CD4-positive, alpha-beta memory T cell (primary cell): ENCODE results near the gene TOGARAM2. TPM values are rescaled to one million over a fixed set of nuclear protein-coding genes. Genes with fewer than 3 reads are reported as not detected.

ENCODE experiments used
- CTCF ChIA-PET: fragments of 350-600 bp; sonication (Branson Sonifier 250); formaldehyde crosslinking; loops from one replicate; lab custom pipeline; 2021; ENCODE audit warnings: inconsistent platforms; ENCODE audit not compliant: partially characterized antibody; lab: Charles Lee
- POLR2A ChIA-PET: fragments of 350-600 bp; sonication (Branson Sonifier 250); formaldehyde crosslinking; loops from one replicate; lab custom pipeline; 2021; ENCODE audit not compliant: partially characterized antibody; lab: Charles Lee
- DNase-seq, 5 donors: peaks; one replicate each; pipeline versions ENCODE4 v3.0.0 to v3.0.0-alpha.2; 2020 to 2022; ENCODE audit warnings: mixed read lengths in 1 of 5
- H3K27ac ChIP-seq: one replicate; pipeline ENCODE4 v1.7.0; 2013; ENCODE audit warnings: low read depth, low read length
- H3K27me3 ChIP-seq: 2 replicates; pipeline ENCODE4 v1.7.0; 2013; ENCODE audit warnings: mild to moderate bottlenecking, low read length, moderate library complexity; ENCODE audit not compliant: insufficient read depth
- H3K36me3 ChIP-seq: 2 replicates; pipeline ENCODE4 v1.7.0; 2013; ENCODE audit warnings: mild to moderate bottlenecking, low read length, moderate library complexity; ENCODE audit not compliant: insufficient read depth
- H3K4me1 ChIP-seq: 2 replicates; pipeline ENCODE4 v1.7.0; 2013; ENCODE audit warnings: mild to moderate bottlenecking, low read length, moderate library complexity; ENCODE audit not compliant: insufficient read depth
- H3K4me3 ChIP-seq, 2 donors: one replicate each; pipeline ENCODE4 v1.7.0; 2013; ENCODE audit warnings: low read length in 2 of 2, mild to moderate bottlenecking in 1 of 2
- H3K9me3 ChIP-seq, 2 donors: one replicate each; pipeline ENCODE4 v1.7.0; 2013; ENCODE audit warnings: low read length in 2 of 2, control low read depth in 1 of 2; ENCODE audit not compliant: control insufficient read depth in 1 of 2
- H3K27ac Mint-ChIP-seq, 7 donors: one replicate each; pipeline ENCODE4 v1.8.0; 2020 to 2021; ENCODE audit warnings: mixed read lengths in 7 of 7, mild to moderate bottlenecking in 6 of 7, inconsistent platforms in 3 of 7, moderate library complexity in 3 of 7
- H3K27me3 Mint-ChIP-seq, 2 donors: one replicate each; pipeline ENCODE4 v1.8.0; 2020 to 2021; ENCODE audit warnings: mixed read lengths in 2 of 2
- H3K36me3 Mint-ChIP-seq, 2 donors: one replicate each; pipeline ENCODE4 v1.8.0; 2020 to 2021; ENCODE audit warnings: mixed read lengths in 2 of 2, inconsistent platforms in 1 of 2, mild to moderate bottlenecking in 1 of 2
- H3K4me1 Mint-ChIP-seq, 4 donors: one replicate each; pipeline ENCODE4 v1.8.0; 2020 to 2021; ENCODE audit warnings: mixed read lengths in 4 of 4, mild to moderate bottlenecking in 1 of 4
- H3K4me3 Mint-ChIP-seq, 8 donors: one replicate each; pipeline ENCODE4 v1.8.0; 2020 to 2021; ENCODE audit warnings: mixed read lengths in 8 of 8, mild to moderate bottlenecking in 7 of 8, moderate library complexity in 6 of 8, inconsistent platforms in 3 of 8
- H3K9me3 Mint-ChIP-seq, 8 donors: one replicate each; pipeline ENCODE4 v1.8.0; 2020 to 2021; ENCODE audit warnings: mixed read lengths in 8 of 8, mild to moderate bottlenecking in 5 of 8, inconsistent platforms in 3 of 8, moderate library complexity in 1 of 8
- intact Hi-C: fragments of 100-400 bp; cut with micrococcal nuclease; formaldehyde crosslinking; loops from one replicate; pipeline ENCODE4 v1.15.1; 2023
- polyA plus RNA-seq, 2 donors: library from polyadenylated mRNA; unstranded; fragments of 300-500 nt; fragmentation: Illumina TruSeq; gene quantifications; one replicate each; pipeline ENCODE4 v1.2.3, GENCODE V29; 2021
- total RNA-seq, 2 experiments: library from RNA; stranded (reverse); gene quantifications; one replicate each; pipeline ENCODE4 v1.2.3, GENCODE V29; 2021

The TOGARAM2 gene
- total and polyA plus RNA-seq, 4 experiments from 2014 or later: 0.46 to 2.7 (median 1.7) TPM

DNA sequence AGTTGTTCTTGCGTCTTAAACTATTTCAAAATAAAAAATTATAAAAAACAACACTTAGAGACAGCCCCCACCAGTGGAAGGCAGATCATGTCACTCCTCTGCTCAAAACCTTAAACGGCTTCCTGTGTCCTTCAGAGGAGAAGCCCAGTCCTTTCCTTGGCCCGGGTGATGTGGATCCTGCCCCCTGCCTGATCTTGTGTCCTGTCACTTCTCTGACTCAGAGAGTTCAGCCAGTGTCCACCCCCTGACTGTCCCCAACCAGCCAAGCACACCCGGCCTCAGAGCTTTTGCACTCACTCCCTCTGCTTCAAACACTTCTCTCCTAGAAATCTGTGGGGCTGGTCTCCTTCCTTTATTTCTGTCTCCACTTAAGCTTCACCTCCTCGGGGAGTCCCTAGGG lies 35.4 kb downstream of the TOGARAM2 start:
- no peaks in the 10 kb centered on the region for H3K9me3 ChIP-seq
- POLR2A ChIA-PET: interaction anchor here (1.1 to 9.1 kb wide), 5 partner anchors 16 to 147 kb away, joined by 3 to 209 read pairs (median 13); partner anchors contain the start of genes CLIP4, TRMT61B and WDR43
- H3K27ac ChIP-seq: peak overlapping the region; percentile 86
- peaks cover 0 to 3% (median 0%) of the 10 kb centered on the region in 8 donors for H3K9me3 Mint-ChIP-seq
- H3K4me1 Mint-ChIP-seq: peaks cover 52 to 69% (median 62%) of the 10 kb centered on the region in 4 donors
- DNase-seq: peak in 1 of 5 donors; percentile 7
- H3K27me3 ChIP-seq: no peaks in the 10 kb centered on the region
- no peak overlapping the region for H3K4me3 ChIP-seq
- H3K36me3 ChIP-seq: no peaks in the 10 kb centered on the region
- H3K36me3 Mint-ChIP-seq: no peaks in the 10 kb centered on the region
- H3K27ac Mint-ChIP-seq: peak overlapping the region; percentile 99 to 100 (median 100)
- peak overlapping the region; percentile 8 to 93 (median 64) for H3K4me3 Mint-ChIP-seq
- H3K4me1 ChIP-seq: peaks cover 62% of the 10 kb centered on the region
- no peaks in the 10 kb centered on the region for H3K27me3 Mint-ChIP-seq
- CTCF ChIA-PET: interaction anchor here (1.5 to 8.3 kb wide), 6 partner anchors 10 to 102 kb away, joined by 3 to 76 read pairs (median 13); partner anchors contain the start of gene CLIP4
- intact Hi-C loops: loop anchor here (10.0 kb wide), 3 partner anchors 122 to 1128 kb away; partner anchors contain the start of genes SPDYA, WDR43 and YPEL5

DNA sequence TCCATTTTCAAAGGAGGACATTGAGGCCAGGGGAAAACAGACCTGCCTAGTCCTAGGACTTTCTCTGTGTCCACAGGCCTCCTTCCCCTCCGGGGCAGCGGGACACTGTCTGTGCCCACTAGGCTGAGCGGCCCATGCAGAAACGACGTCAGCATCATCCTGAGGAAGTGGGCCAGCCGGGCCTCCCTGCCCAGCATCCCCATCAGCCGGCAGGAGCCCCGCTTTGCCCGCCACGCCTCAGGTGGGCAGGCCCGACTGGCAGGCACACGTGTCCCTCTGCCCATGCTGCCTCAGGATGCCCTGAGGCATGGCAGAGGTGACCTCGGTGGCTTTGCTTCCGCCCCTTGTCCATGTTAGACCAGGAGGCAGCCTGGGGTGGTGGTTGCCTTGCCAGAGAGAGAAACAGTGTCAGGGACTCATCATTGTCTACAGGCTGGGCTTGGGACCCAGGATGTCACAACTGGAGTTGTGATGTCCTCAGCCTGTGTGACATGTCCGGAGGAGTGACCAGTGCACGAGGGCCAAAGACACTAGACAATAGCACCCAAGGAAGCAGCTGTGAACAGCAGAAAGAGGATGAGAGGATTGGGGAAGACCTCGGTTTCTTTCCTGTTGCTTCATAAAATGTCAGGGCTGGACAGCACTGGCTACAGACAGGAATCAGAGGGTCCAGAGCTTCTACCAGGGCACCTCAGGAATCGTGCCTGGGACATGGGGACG lies 36.8 kb downstream of the TOGARAM2 start:
- peaks cover 48% of the 10 kb centered on the region for H3K4me1 ChIP-seq
- ChIA-PET POLR2A (interaction anchor here (0.9 to 9.1 kb wide), 3 partner anchors 17 to 99 kb away, joined by 3 to 209 read pairs (median 164); partner anchors contain the start of gene CLIP4), CTCF (interaction anchor here (0.6 to 8.3 kb wide), 4 partner anchors 9 to 1739 kb away, joined by 3 to 76 read pairs (median 26); no protein-coding TSS in a partner anchor)
- peak overlapping the region; percentile 47 to 93 (median 68) for H3K27ac Mint-ChIP-seq
- intact Hi-C loops: loop anchor here (10.0 kb wide), 3 partner anchors 123 to 1127 kb away; partner anchors contain the start of genes SPDYA, WDR43 and YPEL5
- no peaks in the 10 kb centered on the region for H3K36me3 Mint-ChIP-seq
- H3K4me1 Mint-ChIP-seq: peaks cover 44 to 58% (median 52%) of the 10 kb centered on the region in 4 donors
- peaks cover 0 to 3% (median 0%) of the 10 kb centered on the region in 8 donors for H3K9me3 Mint-ChIP-seq
- H3K27me3 ChIP-seq: no peaks in the 10 kb centered on the region
- H3K27me3 Mint-ChIP-seq: no peaks in the 10 kb centered on the region
- H3K4me3 ChIP-seq: no peak overlapping the region
- H3K9me3 ChIP-seq: no peaks in the 10 kb centered on the region
- no peak for DNase-seq
- no peak overlapping the region for H3K27ac ChIP-seq
- peak overlapping the region in 1 of 8 donors; percentile 21 for H3K4me3 Mint-ChIP-seq
- H3K36me3 ChIP-seq: no peaks in the 10 kb centered on the region

DNA sequence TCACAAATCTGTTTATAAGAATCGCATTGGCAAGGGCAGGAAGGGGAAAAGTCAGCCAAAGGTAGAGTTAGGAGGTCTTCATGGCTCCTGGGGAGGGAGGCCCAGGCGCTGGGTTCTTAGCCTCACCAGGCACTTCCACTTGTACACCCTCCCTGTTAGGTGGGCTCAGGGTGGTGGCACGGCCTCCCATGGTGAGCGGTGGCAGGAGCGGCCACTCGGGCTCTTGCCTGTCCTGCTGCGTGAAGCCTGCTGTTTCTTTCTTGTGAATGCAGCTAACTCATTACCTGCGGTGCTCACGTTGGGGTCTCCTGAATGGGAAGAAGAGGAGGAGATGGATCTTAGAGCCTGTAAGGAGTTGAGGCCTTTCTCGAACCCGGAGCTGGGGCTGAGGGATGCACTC lies 40.8 kb downstream of the TOGARAM2 start:
- DNase-seq: no peak
- Mint-ChIP-seq H3K9me3 (peaks cover 0 to 3% (median 0%) of the 10 kb centered on the region in 8 donors), H3K36me3 (peaks cover 0 to 2% of the 10 kb centered on the region in 2 donors), H3K4me3 (no peak overlapping the region), H3K4me1 (peaks cover 5 to 18% (median 14%) of the 10 kb centered on the region in 4 donors), H3K27ac (peak overlapping the region in 1 of 7 donors; percentile 8), H3K27me3 (no peaks in the 10 kb centered on the region)
- Histone ChIP-seq H3K27me3 (no peaks in the 10 kb centered on the region), H3K36me3 (no peaks in the 10 kb centered on the region), H3K9me3 (no peaks in the 10 kb centered on the region), H3K27ac (no peak overlapping the region), H3K4me3 (no peak overlapping the region), H3K4me1 (peaks cover 8% of the 10 kb centered on the region)
- POLR2A ChIA-PET: no interaction called here
- intact Hi-C loops: no loop called here
- CTCF ChIA-PET: interaction anchor here (0.5 kb wide), 1 partner anchor 1340 kb away, joined by 4 read pairs; no protein-coding TSS in a partner anchor

DNA sequence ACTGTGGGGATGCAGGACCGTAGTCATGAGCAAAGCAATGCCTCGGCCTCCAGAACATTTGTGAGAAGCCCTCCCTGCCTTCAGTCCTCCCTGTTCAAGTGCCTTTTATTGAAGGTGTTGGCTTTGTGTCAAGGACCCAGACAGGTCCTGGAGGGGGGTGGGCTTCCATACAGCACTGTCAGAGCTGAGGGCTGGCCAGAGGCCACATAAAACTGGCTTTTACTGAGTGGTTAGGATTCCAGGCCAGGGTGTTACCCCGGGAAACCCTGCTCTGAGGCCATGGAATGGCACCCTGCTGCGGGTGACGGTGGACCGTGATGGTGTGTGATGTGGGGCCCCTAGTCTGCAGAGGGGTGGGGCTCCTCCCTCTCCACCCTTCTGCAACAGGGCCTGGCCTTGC lies 41.6 kb downstream of the TOGARAM2 start:
- peaks cover 0 to 3% (median 0%) of the 10 kb centered on the region in 8 donors for H3K9me3 Mint-ChIP-seq
- no peaks in the 10 kb centered on the region for H3K36me3 ChIP-seq
- DNase-seq: no peak
- intact Hi-C loops: no loop called here
- ChIA-PET CTCF (no interaction called here), POLR2A (no interaction called here)
- peaks cover 2 to 4% of the 10 kb centered on the region in 2 donors for H3K36me3 Mint-ChIP-seq
- H3K9me3 ChIP-seq: no peaks in the 10 kb centered on the region
- H3K4me1 ChIP-seq: peaks cover under 1% of the 10 kb centered on the region
- peaks cover 3 to 15% (median 11%) of the 10 kb centered on the region in 4 donors for H3K4me1 Mint-ChIP-seq
- H3K27me3 ChIP-seq: no peaks in the 10 kb centered on the region
- H3K27me3 Mint-ChIP-seq: no peaks in the 10 kb centered on the region
- H3K4me3 ChIP-seq: no peak overlapping the region
- H3K27ac Mint-ChIP-seq: no peak overlapping the region
- H3K4me3 Mint-ChIP-seq: no peak overlapping the region
- H3K27ac ChIP-seq: no peak overlapping the region

DNA sequence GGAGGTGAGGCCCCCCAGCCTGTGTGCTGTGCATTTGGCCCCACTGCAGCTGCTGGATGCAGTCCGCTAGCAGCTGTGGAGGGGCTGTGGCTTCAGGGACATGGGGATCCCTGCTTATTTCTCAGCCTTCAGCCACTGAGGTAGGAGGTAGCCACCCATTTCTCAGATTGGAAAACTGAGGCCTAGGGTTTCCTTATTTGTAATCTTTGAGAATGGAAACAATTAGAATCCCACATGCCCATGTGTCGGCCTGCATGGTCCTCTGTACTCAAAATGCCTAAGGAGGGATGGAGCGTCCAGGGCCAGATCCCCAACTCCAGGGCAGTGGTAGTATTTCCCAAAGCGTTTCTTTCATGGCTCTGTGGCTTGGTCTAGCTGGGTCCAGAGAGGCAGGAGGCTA lies 42.1 kb downstream of the TOGARAM2 start:
- ChIA-PET CTCF (no interaction called here), POLR2A (no interaction called here)
- Histone ChIP-seq H3K9me3 (no peaks in the 10 kb centered on the region), H3K27me3 (no peaks in the 10 kb centered on the region), H3K36me3 (no peaks in the 10 kb centered on the region), H3K27ac (no peak overlapping the region), H3K4me3 (no peak overlapping the region), H3K4me1 (no peaks in the 10 kb centered on the region)
- H3K27ac Mint-ChIP-seq: no peak overlapping the region
- H3K4me3 Mint-ChIP-seq: no peak overlapping the region
- peaks cover 2 to 4% of the 10 kb centered on the region in 2 donors for H3K36me3 Mint-ChIP-seq
- no peak for DNase-seq
- peaks cover 0 to 1% (median 0%) of the 10 kb centered on the region in 8 donors for H3K9me3 Mint-ChIP-seq
- H3K27me3 Mint-ChIP-seq: no peaks in the 10 kb centered on the region
- intact Hi-C loops: no loop called here
- H3K4me1 Mint-ChIP-seq: peaks cover 0 to 11% (median 8%) of the 10 kb centered on the region in 4 donors

DNA sequence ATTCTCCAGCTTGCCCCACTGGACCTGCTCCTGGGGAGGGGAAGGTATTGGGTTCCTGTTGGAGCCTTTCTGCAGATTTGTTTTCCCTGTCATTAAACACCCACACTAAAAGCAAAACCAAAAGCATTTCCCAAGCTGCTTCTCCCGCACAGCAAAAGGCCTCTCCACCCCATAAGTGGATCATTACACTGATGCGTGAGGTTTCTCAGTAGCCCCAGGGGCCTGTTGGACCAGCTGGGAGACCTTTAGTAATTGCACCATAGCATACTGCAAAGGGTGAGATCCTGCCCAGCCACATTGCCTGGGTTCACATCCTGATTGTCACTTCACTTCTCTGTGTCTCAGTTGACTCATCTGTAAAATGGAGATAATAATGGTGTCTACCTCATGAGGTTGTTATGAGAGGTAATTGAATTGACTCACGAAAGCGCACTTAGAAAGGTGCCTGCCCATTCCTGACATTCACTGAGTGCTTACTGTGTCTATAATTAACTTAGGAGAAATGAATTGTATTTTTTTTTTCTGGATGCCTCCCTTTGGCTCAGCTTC lies 43.9 kb downstream of the TOGARAM2 start:
- Mint-ChIP-seq H3K27me3 (no peaks in the 10 kb centered on the region), H3K4me1 (peaks cover 0 to 8% (median 4%) of the 10 kb centered on the region in 4 donors), H3K36me3 (peaks cover 2 to 4% of the 10 kb centered on the region in 2 donors), H3K4me3 (no peak overlapping the region), H3K27ac (peak overlapping the region in 1 of 7 donors; percentile 42), H3K9me3 (peaks cover 0 to 1% (median 0%) of the 10 kb centered on the region in 8 donors)
- ChIA-PET CTCF (no interaction called here), POLR2A (interaction anchor here (1.5 to 2.3 kb wide), 2 partner anchors 13 to 92 kb away, joined by 5 read pairs; no protein-coding TSS in a partner anchor)
- Histone ChIP-seq H3K36me3 (no peaks in the 10 kb centered on the region), H3K4me3 (no peak overlapping the region), H3K4me1 (no peaks in the 10 kb centered on the region), H3K27me3 (no peaks in the 10 kb centered on the region), H3K27ac (no peak overlapping the region), H3K9me3 (no peaks in the 10 kb centered on the region)
- intact Hi-C loops: no loop called here
- no peak for DNase-seq
